GM12872 (cell line): ENCODE measurements around the gene OOSP2.

Experiments
- CTCF ChIP-seq: IDR thresholded peaks from 3 replicates; pipeline ENCODE4 v1.5.1; 2011; ENCODE audit warnings: low read depth, mild to moderate bottlenecking, low read length, moderate library complexity; ENCODE audit not compliant: insufficient read depth

OOSP2 gene

GRCh38 chr11:60085909-60086308 lies 45.7 kb downstream of the OOSP2 start:
- TF ChIP-seq CTCF, result no peak

GRCh38 chr11:60087239-60087638 lies 47.0 kb downstream of the OOSP2 start:
- TF ChIP-seq CTCF, result no peak

DNA sequence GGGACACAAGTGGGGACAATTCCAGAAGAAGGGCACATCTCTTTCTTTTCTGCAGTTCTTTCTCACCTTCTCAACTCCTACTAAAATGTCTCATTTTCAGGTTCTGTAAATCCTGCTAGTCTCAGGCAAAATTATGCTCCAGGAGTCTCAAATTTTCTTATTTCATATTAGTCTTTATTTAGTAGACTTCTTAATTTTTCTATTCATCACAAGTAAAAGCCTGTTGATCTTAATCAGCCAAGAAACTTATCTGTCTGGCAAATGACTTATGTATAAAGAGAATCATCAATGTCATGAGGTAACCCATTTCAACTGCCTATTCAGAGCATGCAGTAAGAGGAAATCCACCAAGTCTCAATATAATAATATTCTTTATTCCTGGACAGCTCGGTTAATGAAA lies 48.2 kb downstream of the OOSP2 start, which contains the start of gene MS4A2:
Gene MS4A2 (plus strand): TSS at position 301 of the 400 bp plus-strand sequence. CDS start 102 bp downstream, outside the sequence.
- TF ChIP-seq CTCF, result no peak

GRCh38 chr11:60095477-60096120 lies 55.4 kb downstream of the OOSP2 start:
- TF ChIP-seq CTCF, result no peak

DNA sequence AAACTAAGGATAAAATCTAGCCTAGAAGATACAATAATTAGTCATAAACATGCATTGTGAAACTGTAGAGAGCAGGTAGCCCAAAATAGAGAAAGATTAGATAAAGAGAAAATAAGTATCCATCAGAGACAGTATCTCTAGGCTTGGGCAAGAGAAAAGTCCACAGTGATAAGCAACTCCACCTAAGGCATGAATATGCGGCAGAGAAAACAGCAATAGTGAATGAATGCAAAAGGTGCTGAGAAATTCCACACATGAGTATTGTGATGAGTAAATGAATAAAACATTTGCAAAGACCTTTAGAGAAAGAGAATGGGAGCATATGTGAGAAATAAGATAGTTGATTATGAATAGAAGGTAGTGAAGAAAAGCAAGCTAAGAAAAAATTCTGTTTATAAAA lies 57.0 kb downstream of the OOSP2 start:
- TF ChIP-seq CTCF, result no peak
